Activated B cell treated with CpG ODN at 0.5 μM for 24 hours (primary cell): ENCODE results near the gene CIDEC. TPM values are rescaled to one million over a fixed set of nuclear protein-coding genes. Genes with fewer than 3 reads are reported as not detected.

Experiments
- ATAC-seq: fragments of 200-7000 bp; cut with Tn5 transposase; one replicate; pipeline ENCODE4 v1.10.0; 2021; ENCODE audit warnings: low read depth, mild to moderate bottlenecking, moderate library complexity
- CTCF ChIA-PET: fragments of 350-600 bp; sonication (Branson Sonifier 250); formaldehyde crosslinking; loops from one replicate; lab custom pipeline; 2021; ENCODE audit warnings: antibody characterized with exemption; lab: Charles Lee
- POLR2A ChIA-PET: fragments of 350-600 bp; sonication (Branson Sonifier 250); formaldehyde crosslinking; loops from one replicate; lab custom pipeline; 2021; ENCODE audit warnings: antibody characterized with exemption; lab: Charles Lee
- DNase-seq: peaks from one replicate; pipeline ENCODE4 v3.0.0; 2022
- H3K27ac Mint-ChIP-seq: one replicate; pipeline ENCODE4 v1.8.0; 2020; ENCODE audit warnings: mixed read lengths
- H3K27me3 Mint-ChIP-seq: one replicate; pipeline ENCODE4 v1.8.0; 2021; ENCODE audit warnings: mixed read lengths
- H3K36me3 Mint-ChIP-seq: one replicate; pipeline ENCODE4 v1.8.0; 2021; ENCODE audit warnings: low read depth, mixed read lengths
- H3K4me1 Mint-ChIP-seq: one replicate; pipeline ENCODE4 v1.8.0; 2021; ENCODE audit warnings: mixed read lengths
- H3K4me3 Mint-ChIP-seq: one replicate; pipeline ENCODE4 v1.8.0; 2020; ENCODE audit warnings: mild to moderate bottlenecking, mixed read lengths
- H3K9me3 Mint-ChIP-seq: one replicate; pipeline ENCODE4 v1.8.0; 2020; ENCODE audit warnings: mixed read lengths
- intact Hi-C: fragments of 100-400 bp; cut with micrococcal nuclease; formaldehyde crosslinking; loops from one replicate; pipeline ENCODE4 v1.15.1; 2024
- total RNA-seq: library from RNA; stranded (reverse); gene quantifications from 2 replicates; pipeline ENCODE4 v1.2.3, GENCODE V29; 2022
- TF ChIP-seq, protein P1 (sequence below): fragments of 200-600 bp; IDR thresholded peaks from one replicate; pipeline ENCODE4 v1.8.0; 2022; ENCODE audit warnings: antibody characterized with exemption, mild to moderate bottlenecking

Gene CIDEC
- total RNA-seq, 1 donor from 2014 or later, result not detected

DNA sequence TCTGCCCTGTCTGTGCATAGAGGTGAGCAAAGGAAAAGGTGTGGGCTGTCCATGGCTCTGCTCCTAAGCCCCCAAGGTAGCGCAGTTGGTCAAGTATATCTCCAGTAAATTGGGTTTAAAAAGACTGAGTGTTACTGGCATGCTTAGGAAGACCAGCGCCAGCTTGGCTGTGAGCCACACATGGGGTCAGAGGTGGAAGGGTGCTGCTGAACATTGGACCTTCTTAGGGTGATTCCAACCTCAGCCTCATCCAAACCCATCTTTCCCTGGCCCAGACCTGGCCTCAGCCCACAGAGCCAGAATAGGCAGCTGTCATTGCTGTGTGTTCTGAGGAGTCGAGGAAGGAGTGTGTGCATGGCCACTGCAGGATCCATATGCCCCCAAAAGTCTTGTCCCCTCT lies 28.2 kb upstream of the CIDEC start:
- intact Hi-C loops, result no loop called here
- no peaks in the 10 kb centered on the region for H3K36me3 Mint-ChIP-seq

DNA sequence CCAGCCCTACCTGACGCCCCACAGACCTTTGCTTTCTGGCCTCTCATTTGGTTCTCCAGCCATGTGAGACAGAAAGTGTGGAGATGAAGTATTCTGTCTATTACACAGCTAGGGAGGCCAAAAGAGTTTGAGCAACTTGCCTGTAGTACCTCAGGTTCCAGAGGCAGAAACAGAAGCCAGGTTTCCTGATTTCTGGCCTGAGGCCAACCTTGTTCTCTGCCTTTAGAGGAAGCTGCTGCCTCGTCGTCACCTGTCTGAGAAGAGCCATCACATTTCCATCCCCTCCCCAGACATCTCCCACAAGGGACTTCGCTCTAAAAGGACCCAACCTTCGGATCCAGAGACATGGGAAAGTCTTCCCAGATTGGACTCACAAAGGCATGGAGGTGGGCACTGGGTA lies 26.4 kb upstream of the CIDEC start:
- no peak overlapping the region for H3K4me3 Mint-ChIP-seq
- no peaks in the 10 kb centered on the region for H3K36me3 Mint-ChIP-seq
- no peaks in the 10 kb centered on the region for H3K9me3 Mint-ChIP-seq
- H3K27ac Mint-ChIP-seq, result no peak overlapping the region
- no peak for ATAC-seq
- ChIA-PET CTCF (no interaction called here), POLR2A (no interaction called here)
- intact Hi-C loops, result no loop called here
- TF ChIP-seq, protein P1, sequence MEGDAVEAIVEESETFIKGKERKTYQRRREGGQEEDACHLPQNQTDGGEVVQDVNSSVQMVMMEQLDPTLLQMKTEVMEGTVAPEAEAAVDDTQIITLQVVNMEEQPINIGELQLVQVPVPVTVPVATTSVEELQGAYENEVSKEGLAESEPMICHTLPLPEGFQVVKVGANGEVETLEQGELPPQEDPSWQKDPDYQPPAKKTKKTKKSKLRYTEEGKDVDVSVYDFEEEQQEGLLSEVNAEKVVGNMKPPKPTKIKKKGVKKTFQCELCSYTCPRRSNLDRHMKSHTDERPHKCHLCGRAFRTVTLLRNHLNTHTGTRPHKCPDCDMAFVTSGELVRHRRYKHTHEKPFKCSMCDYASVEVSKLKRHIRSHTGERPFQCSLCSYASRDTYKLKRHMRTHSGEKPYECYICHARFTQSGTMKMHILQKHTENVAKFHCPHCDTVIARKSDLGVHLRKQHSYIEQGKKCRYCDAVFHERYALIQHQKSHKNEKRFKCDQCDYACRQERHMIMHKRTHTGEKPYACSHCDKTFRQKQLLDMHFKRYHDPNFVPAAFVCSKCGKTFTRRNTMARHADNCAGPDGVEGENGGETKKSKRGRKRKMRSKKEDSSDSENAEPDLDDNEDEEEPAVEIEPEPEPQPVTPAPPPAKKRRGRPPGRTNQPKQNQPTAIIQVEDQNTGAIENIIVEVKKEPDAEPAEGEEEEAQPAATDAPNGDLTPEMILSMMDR, result no peak
- DNase-seq, result no peak
- peaks cover 4% of the 10 kb centered on the region for H3K27me3 Mint-ChIP-seq
- peaks cover 3% of the 10 kb centered on the region for H3K4me1 Mint-ChIP-seq

More for the DNA sequence above, 28.2 kb upstream of the CIDEC start:
- ATAC-seq (no peak), DNase-seq (no peak)
- TF ChIP-seq, protein P1, result no peak
- Mint-ChIP-seq H3K27me3 (peaks cover 7% of the 10 kb centered on the region), H3K9me3 (no peaks in the 10 kb centered on the region), H3K4me3 (no peak overlapping the region), H3K4me1 (peaks cover 3% of the 10 kb centered on the region), H3K27ac (no peak overlapping the region)
- CTCF ChIA-PET, result no interaction called here
- POLR2A ChIA-PET, result interaction anchor here (1.1 kb wide), 1 partner anchor 38 kb away, joined by 3 read pairs; no protein-coding TSS in a partner anchor

DNA sequence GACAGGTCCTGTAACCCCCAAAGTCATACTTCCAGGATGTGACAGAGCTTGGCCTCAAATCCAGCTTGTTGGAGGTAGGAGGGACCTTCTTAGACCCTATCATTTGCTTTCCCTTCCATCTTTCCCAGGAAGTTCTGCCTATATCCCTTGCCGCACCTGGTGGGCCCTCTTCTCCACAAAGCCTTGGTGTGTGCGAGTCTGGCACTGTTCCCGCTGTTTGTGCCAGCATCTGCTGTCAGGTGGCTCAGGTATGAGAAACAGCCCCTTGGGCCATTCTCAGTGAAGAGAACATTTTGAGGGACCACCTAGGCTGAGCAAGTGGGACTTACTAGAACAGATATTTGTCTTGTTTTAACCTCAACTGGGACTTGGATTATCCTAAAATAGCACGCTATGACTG lies 23.9 kb upstream of the CIDEC start:
- ChIA-PET POLR2A (no interaction called here), CTCF (no interaction called here)
- Mint-ChIP-seq H3K27me3 (no peaks in the 10 kb centered on the region), H3K27ac (no peak overlapping the region), H3K4me1 (no peaks in the 10 kb centered on the region), H3K36me3 (no peaks in the 10 kb centered on the region), H3K9me3 (no peaks in the 10 kb centered on the region), H3K4me3 (no peak overlapping the region)
- DNase-seq (no peak), ATAC-seq (no peak)
- intact Hi-C loops, result no loop called here
- TF ChIP-seq, protein P1, result no peak

DNA sequence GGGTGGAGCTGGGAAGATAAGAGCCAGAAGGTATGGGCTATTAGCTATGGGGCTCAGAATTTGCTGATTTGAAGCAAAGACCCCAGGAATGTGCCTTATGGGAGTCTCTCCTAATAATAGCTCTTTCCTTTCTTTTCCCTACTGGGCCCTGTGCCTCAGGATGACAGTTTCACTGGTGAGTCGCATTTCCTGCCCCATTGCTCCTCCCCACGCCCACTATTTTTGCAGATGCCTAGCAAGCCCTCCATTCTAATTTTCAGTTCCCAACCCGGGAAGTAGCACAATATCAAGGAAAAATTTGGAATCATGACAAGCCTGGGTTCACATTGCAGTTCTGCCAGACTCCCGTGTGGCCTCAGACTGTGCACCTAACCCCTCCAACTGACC lies 23.2 kb upstream of the CIDEC start:
- POLR2A ChIA-PET, result interaction anchor here (1.0 kb wide), 1 partner anchor 12 kb away, joined by 3 read pairs; no protein-coding TSS in a partner anchor
- Mint-ChIP-seq H3K4me3 (no peak overlapping the region), H3K4me1 (peaks cover 3% of the 10 kb centered on the region), H3K36me3 (no peaks in the 10 kb centered on the region), H3K9me3 (no peaks in the 10 kb centered on the region), H3K27ac (no peak overlapping the region), H3K27me3 (no peaks in the 10 kb centered on the region)
- CTCF ChIA-PET, result no interaction called here
- no peak for DNase-seq
- no peak for ATAC-seq
- intact Hi-C loops, result no loop called here
- TF ChIP-seq, protein P1, result no peak

DNA sequence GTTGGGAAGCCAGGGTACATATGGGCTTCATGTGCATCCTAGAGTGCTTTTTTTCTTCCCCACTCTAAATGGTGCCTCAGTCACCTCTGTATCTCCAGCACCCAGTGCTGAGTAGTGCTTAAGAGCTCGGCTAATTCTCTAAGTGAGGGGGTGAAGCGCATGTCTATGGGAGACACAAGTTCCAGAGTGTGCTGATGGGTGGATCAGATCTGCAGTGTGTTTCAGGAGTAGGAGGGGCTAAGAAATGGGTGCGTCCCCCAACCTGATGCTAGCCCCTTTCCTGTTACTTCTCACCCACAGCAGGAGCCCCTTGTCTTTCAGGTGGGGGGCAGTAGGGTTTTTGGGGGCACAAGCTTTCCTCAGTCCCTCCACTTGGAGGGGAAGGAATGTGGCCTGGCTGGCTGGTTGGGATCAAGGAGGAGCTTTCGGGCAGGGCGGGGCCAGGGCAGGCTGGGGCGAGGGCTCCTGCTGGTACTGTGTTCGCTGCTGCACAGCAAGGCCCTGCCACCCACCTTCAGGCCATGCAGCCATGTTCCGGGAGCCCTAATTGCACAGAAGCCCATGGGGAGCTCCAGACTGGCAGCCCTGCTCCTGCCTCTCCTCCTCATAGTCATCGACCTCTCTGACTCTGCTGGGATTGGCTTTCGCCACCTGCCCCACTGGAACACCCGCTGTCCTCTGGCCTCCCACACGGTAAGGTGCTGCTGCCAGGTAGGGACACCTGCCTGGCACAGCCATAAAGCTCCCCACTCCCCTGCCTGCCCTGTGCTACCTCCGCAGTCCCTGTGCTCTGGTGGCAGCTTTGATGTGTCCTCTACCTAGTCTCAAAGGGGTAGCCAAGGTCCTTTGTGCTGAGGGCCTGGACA lies 22.6 kb upstream of the CIDEC start, which contains the start of gene IL17RE:
IL17RE (plus strand) TSS at position 477 of the 866 bp plus-strand sequence; CDS start at position 562, 85 bp downstream.
- intact Hi-C loops, result no loop called here
- DNase-seq (no peak), ATAC-seq (no peak)
- POLR2A ChIA-PET, result interaction anchor here (1.0 kb wide), 1 partner anchor 12 kb away, joined by 3 read pairs; no protein-coding TSS in a partner anchor
- CTCF ChIA-PET, result no interaction called here
- peaks cover 7% of the 10 kb centered on the region for H3K4me1 Mint-ChIP-seq
- TF ChIP-seq, protein P1, result no peak
- no peak within 1 kb of the TSS for H3K4me3 Mint-ChIP-seq
- no peak within 1 kb of the TSS for H3K27ac Mint-ChIP-seq
- H3K36me3 Mint-ChIP-seq, result no peaks in the 10 kb centered on the region
- H3K27me3 Mint-ChIP-seq, result no peaks in the 10 kb centered on the region
- H3K9me3 Mint-ChIP-seq, result no peaks in the 10 kb centered on the region
